Natural killer cell (primary cell): Measurements from ENCODE around the gene EPHB6. TPM values are rescaled to one million over a fixed set of nuclear protein-coding genes. Genes with fewer than 3 reads are reported as not detected.

Experiments
- ATAC-seq, 3 donors: fragments of 150-1000 bp in 2 of 3; fragments of 200-7000 bp in 1 of 3; cut with Tn5 transposase; 1 replicate in 1 of 3; 2 replicates in 2 of 3; pipeline ENCODE4 v1.10.0; 2021; ENCODE audit warnings: mild to moderate bottlenecking in 2 of 3, moderate library complexity in 2 of 3
- DNase-seq, 2 donors: peaks; one replicate each; pipeline versions ENCODE4 v3.0.0 to v3.0.0-alpha.2; 2013 to 2021; ENCODE audit warnings: mixed read lengths in 1 of 2
- H3K27ac ChIP-seq: one replicate; pipeline ENCODE4 v1.5.1; 2013; ENCODE audit warnings: mild to moderate bottlenecking, low read length
- H3K27me3 ChIP-seq: one replicate; pipeline ENCODE4 v1.6.1; 2013; ENCODE audit warnings: low read length; ENCODE audit not compliant: control insufficient read depth, insufficient read depth
- H3K36me3 ChIP-seq: one replicate; pipeline ENCODE4 v1.6.1; 2013; ENCODE audit warnings: low read length; ENCODE audit not compliant: control insufficient read depth, insufficient read depth
- H3K4me1 ChIP-seq: one replicate; pipeline ENCODE4 v1.6.1; 2013; ENCODE audit warnings: low read length; ENCODE audit not compliant: control insufficient read depth, insufficient read depth
- H3K4me3 ChIP-seq: one replicate; pipeline ENCODE4 v1.5.1; 2013; ENCODE audit warnings: low read length
- H3K9me3 ChIP-seq: one replicate; pipeline ENCODE4 v1.6.1; 2013; ENCODE audit warnings: low read length; ENCODE audit not compliant: control insufficient read depth, insufficient read depth
- H3K27ac Mint-ChIP-seq, 2 donors: one replicate each; pipeline ENCODE4 v1.8.0; 2022; ENCODE audit warnings: mild to moderate bottlenecking in 2 of 2, mixed read lengths in 2 of 2, moderate library complexity in 1 of 2
- H3K27me3 Mint-ChIP-seq, 2 donors: one replicate each; pipeline ENCODE4 v1.8.0; 2022; ENCODE audit warnings: low read depth in 2 of 2, mixed read lengths in 2 of 2
- H3K36me3 Mint-ChIP-seq: one replicate; pipeline ENCODE4 v1.8.0; 2022; ENCODE audit warnings: mixed read lengths
- H3K4me1 Mint-ChIP-seq, 2 donors: one replicate each; pipeline ENCODE4 v1.8.0; 2022; ENCODE audit warnings: mixed read lengths in 2 of 2
- H3K4me3 Mint-ChIP-seq: one replicate; pipeline ENCODE4 v1.8.0; 2022; ENCODE audit warnings: mild to moderate bottlenecking, moderate library complexity, mixed read lengths
- H3K9me3 Mint-ChIP-seq, 2 donors: one replicate each; pipeline ENCODE4 v1.8.0; 2022; ENCODE audit warnings: mixed read lengths in 2 of 2
- CTCF ChIP-seq: fragments of 200-600 bp; IDR thresholded peaks from one replicate; pipeline ENCODE4 v1.8.0; 2022; ENCODE audit warnings: antibody characterized with exemption
- WGBS: methylation state at CpG from one replicate; pipeline ENCODE4 v1.1.7; 2013; ENCODE audit warnings: missing lambda C conversion rate; ENCODE audit not compliant: insufficient coverage; 5-methylcytosine and 5-hydroxymethylcytosine counted together
- intact Hi-C: fragments of 100-400 bp; cut with micrococcal nuclease; formaldehyde crosslinking; loops from one replicate; pipeline ENCODE4 v1.14.2; 2022
- total RNA-seq, 4 donors: library from RNA; stranded (reverse); fragments of 120-200 nt in 1 of 4; gene quantifications; one replicate each; pipeline versions ENCODE4 v1.2.3 to v1.2.4, GENCODE V29; 2013 to 2022

EPHB6 gene
- total RNA-seq, 3 donors from 2014 or later (not counting 1 experiment from before 2014, with no cell fraction given) = 2.3 to 6.8 (median 6.5) TPM

- H3K36me3 Mint-ChIP-seq = no peaks in the 10 kb centered on the region
- no peaks in the 10 kb centered on the region for H3K27me3 ChIP-seq
- intact Hi-C loops = no loop called here
- H3K27me3 Mint-ChIP-seq = peaks cover 0 to 15% of the 10 kb centered on the region in 2 donors
- no peaks in the 10 kb centered on the region for H3K9me3 Mint-ChIP-seq
- DNase-seq (no peak), ATAC-seq (no peak)
- no peak overlapping the region for H3K4me3 ChIP-seq
- H3K4me3 Mint-ChIP-seq = no peak overlapping the region
- no peaks in the 10 kb centered on the region for H3K4me1 ChIP-seq
- no peak for TF ChIP-seq CTCF
- no peaks in the 10 kb centered on the region for H3K36me3 ChIP-seq
- no peak overlapping the region for H3K27ac Mint-ChIP-seq
- WGBS = 97% methylated on average over 3 of the region's 3 CpGs
- no peaks in the 10 kb centered on the region for H3K9me3 ChIP-seq
- H3K4me1 Mint-ChIP-seq = no peaks in the 10 kb centered on the region
- H3K27ac ChIP-seq = no peak overlapping the region
These were observed 41.3 kb downstream of the EPHB6 start for GRCh38 chr7:142896151-142896550.

- Mint-ChIP-seq H3K36me3 (no peaks in the 10 kb centered on the region), H3K27me3 (peaks cover 0 to 20% of the 10 kb centered on the region in 2 donors), H3K27ac (no peak overlapping the region), H3K9me3 (no peaks in the 10 kb centered on the region), H3K4me3 (no peak overlapping the region), H3K4me1 (no peaks in the 10 kb centered on the region)
- intact Hi-C loops = no loop called here
- DNase-seq (no peak), ATAC-seq (no peak)
- 80% methylated on average over 2 of the region's 3 CpGs for WGBS
- H3K9me3 ChIP-seq = no peaks in the 10 kb centered on the region
- H3K27me3 ChIP-seq = no peaks in the 10 kb centered on the region
- no peak overlapping the region for H3K4me3 ChIP-seq
- no peak overlapping the region for H3K27ac ChIP-seq
- no peak for TF ChIP-seq CTCF
- no peaks in the 10 kb centered on the region for H3K36me3 ChIP-seq
- no peaks in the 10 kb centered on the region for H3K4me1 ChIP-seq
These were observed 42.0 kb downstream of the EPHB6 start for GRCh38 chr7:142896741-142897379.

- Histone ChIP-seq H3K27ac (no peak overlapping the region), H3K27me3 (no peaks in the 10 kb centered on the region), H3K9me3 (no peaks in the 10 kb centered on the region), H3K4me3 (no peak overlapping the region), H3K4me1 (no peaks in the 10 kb centered on the region), H3K36me3 (no peaks in the 10 kb centered on the region)
- DNase-seq (no peak), ATAC-seq (no peak)
- H3K4me3 Mint-ChIP-seq = no peak overlapping the region
- no peaks in the 10 kb centered on the region for H3K9me3 Mint-ChIP-seq
- TF ChIP-seq CTCF = no peak
- WGBS = 94% methylated on average over 7 of the region's 7 CpGs
- no peaks in the 10 kb centered on the region for H3K36me3 Mint-ChIP-seq
- no peaks in the 10 kb centered on the region for H3K4me1 Mint-ChIP-seq
- peaks cover 0 to 20% of the 10 kb centered on the region in 2 donors for H3K27me3 Mint-ChIP-seq
- intact Hi-C loops = no loop called here
- no peak overlapping the region for H3K27ac Mint-ChIP-seq
These were observed 42.8 kb downstream of the EPHB6 start for GRCh38 chr7:142897691-142898090.
